GM12878 (cell line): ENCODE results near the gene MORC1. TPM values are rescaled to one million over a fixed set of nuclear protein-coding genes. Genes with fewer than 3 reads are reported as not detected.

Experiments used
- ATAC-seq: fragments of 200-7000 bp; cut with Tn5 transposase; 3 replicates; pipeline ENCODE4 v1.9.1; 2020; ENCODE audit warnings: mild to moderate bottlenecking, moderate library complexity
- BruUV-seq: library from RNA; stranded (reverse); fragments of 400-500 nt; replicated peaks from 2 replicates; lab custom pipeline; 2021; lab: Mats Ljungman, UMichigan
- CTCF ChIA-PET: fragments of 300-600 bp; sonication (Branson Sonifier 250); formaldehyde crosslinking; extraction: SDS; loops from one replicate; lab custom pipeline; 2021; ENCODE audit warnings: inconsistent platforms; lab: Yijun Ruan, JAX
- POLR2A ChIA-PET: fragments of 350-600 bp; formaldehyde crosslinking; extraction: SDS; loops from one replicate; lab custom pipeline; 2021; ENCODE audit warnings: inconsistent platforms; lab: Charles Lee
- RAD21 ChIA-PET: fragments of 300-600 bp; sonication (Branson Sonifier 250); formaldehyde crosslinking; loops from one replicate; lab custom pipeline; 2023; ENCODE audit warnings: antibody characterized with exemption; ENCODE audit not compliant: unreplicated experiment; lab: Charles Lee
- SMC1A ChIA-PET: fragments of 300-600 bp; sonication (Branson Sonifier 250); formaldehyde crosslinking; loops from one replicate; lab custom pipeline; 2023; ENCODE audit not compliant: unreplicated experiment, uncharacterized antibody; lab: Charles Lee
- DNase-seq: peaks from one replicate; pipeline ENCODE4 v3.0.0-alpha.2; 2011; ENCODE audit warnings: low read depth, low spot score
- FAIRE-seq: peaks from 3 replicates; lab custom pipeline; 2011; peaks lifted over from hg19 to GRCh38; lab: Jason Lieb, UNC
- H2AFZ ChIP-seq: 2 replicates; pipeline ENCODE4 v1.6.0; 2011; ENCODE audit warnings: low read depth, low read length, control low read depth; ENCODE audit not compliant: control insufficient read depth
- H3K27ac ChIP-seq: 2 replicates; pipeline ENCODE4 v1.5.1; 2011; ENCODE audit warnings: control low read depth; ENCODE audit not compliant: control insufficient read depth, insufficient read depth
- H3K27me3 ChIP-seq, 2 experiments: replicated peaks in 1 of 2; 2 replicates each; pipeline versions ENCODE4 v1.6.0 to v1.6.1; 2011; ENCODE audit warnings: low read length in 1 of 2; ENCODE audit not compliant: control insufficient read depth in 2 of 2, insufficient read depth in 2 of 2
- H3K36me3 ChIP-seq, 2 experiments: 2 replicates each; pipeline ENCODE4 v1.5.1; 2011; ENCODE audit warnings: low read length in 1 of 2; ENCODE audit not compliant: control insufficient read depth in 2 of 2, insufficient read depth in 2 of 2
- H3K4me1 ChIP-seq: 2 replicates; pipeline ENCODE4 v1.6.1; 2011; ENCODE audit warnings: mild to moderate bottlenecking, low read length, moderate library complexity, mixed read lengths; ENCODE audit not compliant: control insufficient read depth, insufficient read depth
- H3K4me2 ChIP-seq: 2 replicates; pipeline ENCODE4 v1.6.0; 2011; ENCODE audit warnings: control low read depth; ENCODE audit not compliant: control insufficient read depth, insufficient read depth
- H3K4me3 ChIP-seq: fragments of 200-600 bp; sonication (generic); 2 replicates; pipeline ENCODE4 v1.5.1; 2016
- H3K79me2 ChIP-seq: 2 replicates; pipeline ENCODE4 v1.6.0; 2011; ENCODE audit warnings: low read length; ENCODE audit not compliant: control insufficient read depth, insufficient read depth
- H3K9ac ChIP-seq: 2 replicates; pipeline ENCODE4 v1.8.0; 2011; ENCODE audit warnings: low read length, control low read depth, mixed read lengths; ENCODE audit not compliant: control insufficient read depth, insufficient read depth
- H3K9me3 ChIP-seq: replicated peaks from 3 replicates; pipeline ENCODE4 v1.5.1; 2011; ENCODE audit warnings: mild to moderate bottlenecking, low read length; ENCODE audit not compliant: control insufficient read depth, insufficient read depth
- H4K20me1 ChIP-seq: 2 replicates; pipeline ENCODE4 v1.6.0; 2011; ENCODE audit not compliant: control insufficient read depth, insufficient read depth
- ATF3 ChIP-seq: IDR thresholded peaks from 2 replicates; pipeline ENCODE4 v1.6.1; 2011; ENCODE audit warnings: low read depth, mild to moderate bottlenecking, low read length, moderate library complexity, borderline replicate concordance; ENCODE audit errors: extremely low read depth
- E2F8 ChIP-seq: fragments of 450-650 bp; IDR thresholded peaks from 2 replicates; pipeline ENCODE4 v1.6.1; 2018; ENCODE audit warnings: mild to moderate bottlenecking, low read depth, moderate library complexity; ENCODE audit not compliant: partially characterized antibody
- FOXK2 ChIP-seq: fragments of 450-650 bp; IDR thresholded peaks from 2 replicates; pipeline ENCODE4 v1.6.1; 2017; ENCODE audit warnings: mild to moderate bottlenecking, moderate library complexity
- GABPA ChIP-seq: IDR thresholded peaks from 2 replicates; pipeline ENCODE4 v1.6.1; 2014; ENCODE audit warnings: antibody characterized with exemption, low read depth, mild to moderate bottlenecking, inconsistent platforms
- KAT2A ChIP-seq: conservative IDR thresholded peaks from 2 replicates; pipeline ENCODE4 v1.6.1; 2011; ENCODE audit warnings: low read depth, low read length; ENCODE audit not compliant: control insufficient read depth
- PRDM15 ChIP-seq: fragments of 450-650 bp; formaldehyde crosslinking; IDR thresholded peaks from 2 replicates; pipeline ENCODE4 v1.4.0; 2020; ENCODE audit warnings: mild to moderate bottlenecking, moderate library complexity
- RELA ChIP-seq: fragments of 450-650 bp; IDR thresholded peaks from 2 replicates; pipeline ENCODE4 v1.8.0; 2014; ENCODE audit warnings: borderline replicate concordance; ENCODE audit not compliant: partially characterized antibody
- SIX5 ChIP-seq: IDR thresholded peaks from 2 replicates; pipeline ENCODE4 v1.6.1; 2011; ENCODE audit warnings: mild to moderate bottlenecking, low read depth, low read length, moderate library complexity; ENCODE audit not compliant: severe bottlenecking
- TCF3 ChIP-seq: IDR thresholded peaks from 2 replicates; pipeline ENCODE4 v1.6.1; 2012; ENCODE audit warnings: low read depth, mild to moderate bottlenecking, low read length, borderline replicate concordance; ENCODE audit not compliant: insufficient read depth
- ZBTB4 ChIP-seq: fragments of 450-650 bp; formaldehyde crosslinking; IDR thresholded peaks from 2 replicates; pipeline ENCODE4 v1.4.0; 2022; ENCODE audit warnings: mild to moderate bottlenecking, moderate library complexity
- WGBS: methylation state at CpG from one replicate; pipeline ENCODE4 v1.1.6; 2016; ENCODE audit warnings: low lambda C conversion rate; ENCODE audit not compliant: insufficient replicate concordance, insufficient coverage; ENCODE audit errors: missing lambda C conversion rate; 5-methylcytosine and 5-hydroxymethylcytosine counted together
- in situ Hi-C: fragments of 300-500 bp; cut with MboI; formaldehyde crosslinking; loops from 9 replicates; pipeline ENCODE4 v1.14.3; 2018; ENCODE audit warnings: mixed read lengths
- intact Hi-C: fragments of 100-400 bp; cut with micrococcal nuclease; formaldehyde crosslinking; loops from one replicate; pipeline ENCODE4 v1.14.2; 2022; ENCODE audit not compliant: unreplicated experiment
- polyA plus RNA-seq, 11 experiments: library from polyadenylated mRNA; depleted of rRNA in 4 of 11; unstranded in 6 of 11; stranded (reverse) in 5 of 11; fragments of >200 nt; fragmentation: Nextera tagmentation in 4 of 11; fragmentation: Illumina TruSeq in 1 of 11; extraction: Ambion mirVana in 4 of 11; extraction: Trizol in 1 of 11; gene quantifications; 1 replicate in 1 of 11; 2 replicates in 10 of 11; pipeline versions ENCODE4 v1.2.1 to v1.2.3, GENCODE V29; 2011 to 2016; ENCODE audit warnings: inconsistent platforms in 2 of 11, missing spikeins in 2 of 11, low read depth in 1 of 11
- total RNA-seq, 4 experiments: library from RNA; depleted of rRNA in 3 of 4; stranded (reverse); fragments of >200 nt in 3 of 4; fragmentation: Illumina TruSeq in 1 of 4; extraction: Trizol in 1 of 4; gene quantifications; 2 replicates each; pipeline versions ENCODE4 v1.2.1 to v1.2.3, GENCODE V29; 2013 to 2021

The MORC1 gene
- total and polyA plus RNA-seq, 10 of the 15 experiments (the other 5 are each of a cell fraction or from before 2014, with no cell fraction given): 0.18 TPM; not detected in 9

GRCh38 chr3:109023167-109023566 lies 94.8 kb downstream of the MORC1 start:
- SMC1A ChIA-PET: interaction anchor here (0.5 to 6.5 kb wide), 26 partner anchors 9 to 711 kb away, joined by 3 to 127 read pairs (median 6); no protein-coding TSS in a partner anchor
- H3K79me2 ChIP-seq: no peaks in the 10 kb centered on the region
- no peaks in the 10 kb centered on the region for H3K27me3 ChIP-seq
- H4K20me1 ChIP-seq: no peaks in the 10 kb centered on the region
- H3K4me3 ChIP-seq: no peak overlapping the region
- RAD21 ChIA-PET: interaction anchor here (0.8 to 4.7 kb wide), 19 partner anchors 10 to 1291 kb away, joined by 3 to 97 read pairs (median 6); no protein-coding TSS in a partner anchor
- CTCF ChIA-PET: interaction anchor here (0.9 to 7.0 kb wide), 39 partner anchors 8 to 525 kb away, joined by 3 to 224 read pairs (median 4); partner anchors contain the start of gene TRAT1
- no peaks in the 10 kb centered on the region for H3K9me3 ChIP-seq
- 25% methylated on average over 1 of the region's 1 CpG for WGBS
- DNase-seq (no peak), ATAC-seq (no peak), FAIRE-seq (no peak)
- no peaks in the 10 kb centered on the region for H3K36me3 ChIP-seq
- no peak overlapping the region for H3K27ac ChIP-seq
- H2AFZ ChIP-seq: no peak overlapping the region
- H3K4me2 ChIP-seq: no peak overlapping the region
- intact Hi-C loops (loop anchor here (1.0 to 10.0 kb wide), 3 partner anchors 59 to 538 kb away; no protein-coding TSS in a partner anchor), in situ Hi-C loops (loop anchor here (5.0 kb wide), 1 partner anchor 59 kb away; no protein-coding TSS in a partner anchor)
- no peak overlapping the region for H3K9ac ChIP-seq
- BruUV-seq: no TSS peak
- no peaks in the 10 kb centered on the region for H3K4me1 ChIP-seq
- TF ChIP-seq ZBTB4 (CRISPR knock-in tag) (no peak), ATF3 (no peak), E2F8 (no peak), RELA (no peak), TCF3 (no peak), KAT2A (no peak), PRDM15 (no peak), SIX5 (no peak), GABPA (no peak), FOXK2 (no peak)
- POLR2A ChIA-PET: interaction anchor here (2.4 kb wide), 1 partner anchor 60 kb away, joined by 6 read pairs; no protein-coding TSS in a partner anchor
